ENCODE results near the gene DYNC1H1. TPM values are rescaled to one million over a fixed set of nuclear protein-coding genes. Genes with fewer than 3 reads are reported as not detected.

DYNC1H1 gene
- total RNA-seq, 1 donor from 2014 or later: 237 TPM

- H3K9ac ChIP-seq: no peak overlapping the region
- H3K4me3 ChIP-seq: no peak overlapping the region
- Mint-ChIP-seq H3K9me3 (no peaks in the 10 kb centered on the region), H3K27me3 (ENCODE audit: insufficient read depth, low read depth) (peaks cover 6% of the 10 kb centered on the region), H3K4me3 (no peak overlapping the region), H3K27ac (no peak overlapping the region), H3K4me1 (peaks cover 4% of the 10 kb centered on the region), H3K36me3 (peaks cover 38% of the 10 kb centered on the region)
- no peak overlapping the region for H3K27ac ChIP-seq
- DNase-seq (ENCODE audit: low spot score): no peak
- H3K36me3 ChIP-seq: peaks cover 2% of the 10 kb centered on the region
- no peak for TF ChIP-seq EZH2 (IDR thresholded peaks at IDR 0.05)
- TF ChIP-seq CTCF (IDR thresholded peaks at IDR 0.05): no peak
- no peak for TF ChIP-seq EZH2phosphoT487 (IDR thresholded peaks at IDR 0.05)
- no peaks in the 10 kb centered on the region for H3K9me3 ChIP-seq (ENCODE audit: low read depth)
- no peaks in the 10 kb centered on the region for H3K4me1 ChIP-seq
- no peak overlapping the region for H2AFZ ChIP-seq (replicated peaks)
- no peak overlapping the region for H3K4me2 ChIP-seq
- peaks cover 18% of the 10 kb centered on the region for H3F3A ChIP-seq (ENCODE audit: low read depth)
- H4K20me1 ChIP-seq (ENCODE audit: low read depth): peaks cover 20% of the 10 kb centered on the region
- no peaks in the 10 kb centered on the region for H3K79me2 ChIP-seq (ENCODE audit: low read depth)
- H3K27me3 ChIP-seq: no peaks in the 10 kb centered on the region
Measured at GRCh38 chr14:102042699-102043098, 78.3 kb downstream of the DYNC1H1 start.

- no peak for TF ChIP-seq EZH2phosphoT487 (IDR thresholded peaks at IDR 0.05)
- no peak for TF ChIP-seq EZH2 (IDR thresholded peaks at IDR 0.05)
- TF ChIP-seq CTCF (IDR thresholded peaks at IDR 0.05): no peak
- Histone ChIP-seq H3K36me3 (peaks cover 7% of the 10 kb centered on the region), H3K4me2 (no peak overlapping the region), H3K79me2 (ENCODE audit: low read depth) (no peaks in the 10 kb centered on the region), H3K9ac (no peak overlapping the region), H3F3A (ENCODE audit: low read depth) (peaks cover 18% of the 10 kb centered on the region), H3K27me3 (no peaks in the 10 kb centered on the region), H3K27ac (no peak overlapping the region), H3K9me3 (ENCODE audit: low read depth) (no peaks in the 10 kb centered on the region), H4K20me1 (ENCODE audit: low read depth) (peaks cover 20% of the 10 kb centered on the region), H3K4me1 (no peaks in the 10 kb centered on the region), H3K4me3 (no peak overlapping the region), H2AFZ (replicated peaks) (no peak overlapping the region)
- Mint-ChIP-seq H3K9me3 (no peaks in the 10 kb centered on the region), H3K27me3 (ENCODE audit: insufficient read depth, low read depth) (peaks cover 7% of the 10 kb centered on the region), H3K4me1 (peaks cover 4% of the 10 kb centered on the region), H3K27ac (no peak overlapping the region), H3K4me3 (no peak overlapping the region), H3K36me3 (peaks cover 40% of the 10 kb centered on the region)
- no peak for DNase-seq (ENCODE audit: low spot score)
Measured at GRCh38 chr14:102043251-102044025, 79.1 kb downstream of the DYNC1H1 start.

- Histone ChIP-seq H3F3A (ENCODE audit: low read depth) (peaks cover 22% of the 10 kb centered on the region), H3K9me3 (ENCODE audit: low read depth) (no peaks in the 10 kb centered on the region), H4K20me1 (ENCODE audit: low read depth) (peaks cover 20% of the 10 kb centered on the region), H2AFZ (replicated peaks) (no peak overlapping the region), H3K9ac (no peak overlapping the region), H3K4me3 (no peak overlapping the region), H3K4me1 (no peaks in the 10 kb centered on the region), H3K27ac (no peak overlapping the region), H3K4me2 (no peak overlapping the region), H3K36me3 (peaks cover 7% of the 10 kb centered on the region), H3K79me2 (ENCODE audit: low read depth) (no peaks in the 10 kb centered on the region), H3K27me3 (no peaks in the 10 kb centered on the region)
- Mint-ChIP-seq H3K27me3 (ENCODE audit: insufficient read depth, low read depth) (peaks cover 7% of the 10 kb centered on the region), H3K9me3 (no peaks in the 10 kb centered on the region), H3K4me1 (peaks cover 4% of the 10 kb centered on the region), H3K27ac (no peak overlapping the region), H3K36me3 (peaks cover 39% of the 10 kb centered on the region), H3K4me3 (no peak overlapping the region)
- TF ChIP-seq EZH2phosphoT487 (IDR thresholded peaks at IDR 0.05): no peak
- TF ChIP-seq EZH2 (IDR thresholded peaks at IDR 0.05): no peak
- no peak for DNase-seq (ENCODE audit: low spot score)
Measured at GRCh38 chr14:102044566-102044965, 80.2 kb downstream of the DYNC1H1 start.
